ENCODE data around the gene TRO. TPM values are rescaled to one million over a fixed set of nuclear protein-coding genes. Genes with fewer than 3 reads are reported as not detected.

Gene TRO
- polyA plus RNA-seq, 1 donor from 2014 or later, result 361 TPM

DNA sequence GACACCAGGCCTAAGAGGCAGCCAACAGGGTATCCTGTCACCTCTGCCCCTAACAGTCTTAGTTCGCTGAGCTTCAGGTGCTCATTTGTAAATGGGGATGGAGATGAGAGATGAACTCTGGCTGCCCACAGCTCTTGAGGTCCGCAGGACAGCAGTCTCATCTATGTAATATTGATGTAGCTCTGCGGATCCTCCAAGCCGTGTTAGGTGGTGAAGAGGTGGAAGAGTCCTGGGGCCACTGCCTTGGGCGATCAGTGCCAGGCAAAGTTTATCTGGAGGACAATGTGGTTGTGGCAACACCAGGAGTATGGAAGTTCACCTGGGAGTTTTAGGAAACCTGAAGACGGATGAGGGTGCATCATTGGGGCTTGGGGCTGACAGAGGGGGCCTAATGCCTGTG, 13.4 kb downstream of the TRO start:
- Histone ChIP-seq H3K4me3 (ENCODE audit: low read length) (no peak overlapping the region), H3K27me3 (ENCODE audit: insufficient read depth, low read depth, low read length) (no peaks in the 10 kb centered on the region), H3F3A (ENCODE audit: insufficient read depth, low read length, poor library complexity, severe bottlenecking) (no peaks in the 10 kb centered on the region), H3K9me3 (ENCODE audit: low read length) (no peaks in the 10 kb centered on the region), H3K9ac (ENCODE audit: low read length) (no peak overlapping the region), H3K9me2 (ENCODE audit: insufficient read depth, low read length) (no peaks in the 10 kb centered on the region), H3K27ac (ENCODE audit: low read length) (no peak overlapping the region), H3K4me2 (ENCODE audit: low read length) (no peak overlapping the region), H2AFZ (ENCODE audit: low read depth, low read length) (no peak overlapping the region), H4K20me1 (ENCODE audit: insufficient read depth) (no peaks in the 10 kb centered on the region), H3K79me2 (replicated peaks; ENCODE audit: insufficient read depth, low read length) (no peaks in the 10 kb centered on the region), H3K36me3 (ENCODE audit: insufficient read depth, low read length) (no peaks in the 10 kb centered on the region)
- no peak for TF ChIP-seq EZH2 (IDR thresholded peaks at IDR 0.05; ENCODE audit: borderline replicate concordance, insufficient read depth, low read length, poor library complexity, severe bottlenecking)
- TF ChIP-seq MXI1 (conservative IDR thresholded peaks at IDR 0.05; ENCODE audit: poor library complexity, severe bottlenecking), result no peak
- TF ChIP-seq RAD21 (conservative IDR thresholded peaks at IDR 0.05), result no peak
- TF ChIP-seq TAF1 (IDR thresholded peaks at IDR 0.05; ENCODE audit: low read depth), result no peak
- TF ChIP-seq POLR2AphosphoS5 (IDR thresholded peaks at IDR 0.05), result no peak
- TF ChIP-seq SMC3 (conservative IDR thresholded peaks at IDR 0.05; ENCODE audit: poor library complexity), result no peak
- TF ChIP-seq EP300 (conservative IDR thresholded peaks at IDR 0.05; ENCODE audit: poor library complexity, severe bottlenecking), result no peak
- TF ChIP-seq, protein P1, sequence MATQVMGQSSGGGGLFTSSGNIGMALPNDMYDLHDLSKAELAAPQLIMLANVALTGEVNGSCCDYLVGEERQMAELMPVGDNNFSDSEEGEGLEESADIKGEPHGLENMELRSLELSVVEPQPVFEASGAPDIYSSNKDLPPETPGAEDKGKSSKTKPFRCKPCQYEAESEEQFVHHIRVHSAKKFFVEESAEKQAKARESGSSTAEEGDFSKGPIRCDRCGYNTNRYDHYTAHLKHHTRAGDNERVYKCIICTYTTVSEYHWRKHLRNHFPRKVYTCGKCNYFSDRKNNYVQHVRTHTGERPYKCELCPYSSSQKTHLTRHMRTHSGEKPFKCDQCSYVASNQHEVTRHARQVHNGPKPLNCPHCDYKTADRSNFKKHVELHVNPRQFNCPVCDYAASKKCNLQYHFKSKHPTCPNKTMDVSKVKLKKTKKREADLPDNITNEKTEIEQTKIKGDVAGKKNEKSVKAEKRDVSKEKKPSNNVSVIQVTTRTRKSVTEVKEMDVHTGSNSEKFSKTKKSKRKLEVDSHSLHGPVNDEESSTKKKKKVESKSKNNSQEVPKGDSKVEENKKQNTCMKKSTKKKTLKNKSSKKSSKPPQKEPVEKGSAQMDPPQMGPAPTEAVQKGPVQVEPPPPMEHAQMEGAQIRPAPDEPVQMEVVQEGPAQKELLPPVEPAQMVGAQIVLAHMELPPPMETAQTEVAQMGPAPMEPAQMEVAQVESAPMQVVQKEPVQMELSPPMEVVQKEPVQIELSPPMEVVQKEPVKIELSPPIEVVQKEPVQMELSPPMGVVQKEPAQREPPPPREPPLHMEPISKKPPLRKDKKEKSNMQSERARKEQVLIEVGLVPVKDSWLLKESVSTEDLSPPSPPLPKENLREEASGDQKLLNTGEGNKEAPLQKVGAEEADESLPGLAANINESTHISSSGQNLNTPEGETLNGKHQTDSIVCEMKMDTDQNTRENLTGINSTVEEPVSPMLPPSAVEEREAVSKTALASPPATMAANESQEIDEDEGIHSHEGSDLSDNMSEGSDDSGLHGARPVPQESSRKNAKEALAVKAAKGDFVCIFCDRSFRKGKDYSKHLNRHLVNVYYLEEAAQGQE (IDR thresholded peaks at IDR 0.05; ENCODE audit: borderline replicate concordance), result no peak
- TF ChIP-seq, protein P2, sequence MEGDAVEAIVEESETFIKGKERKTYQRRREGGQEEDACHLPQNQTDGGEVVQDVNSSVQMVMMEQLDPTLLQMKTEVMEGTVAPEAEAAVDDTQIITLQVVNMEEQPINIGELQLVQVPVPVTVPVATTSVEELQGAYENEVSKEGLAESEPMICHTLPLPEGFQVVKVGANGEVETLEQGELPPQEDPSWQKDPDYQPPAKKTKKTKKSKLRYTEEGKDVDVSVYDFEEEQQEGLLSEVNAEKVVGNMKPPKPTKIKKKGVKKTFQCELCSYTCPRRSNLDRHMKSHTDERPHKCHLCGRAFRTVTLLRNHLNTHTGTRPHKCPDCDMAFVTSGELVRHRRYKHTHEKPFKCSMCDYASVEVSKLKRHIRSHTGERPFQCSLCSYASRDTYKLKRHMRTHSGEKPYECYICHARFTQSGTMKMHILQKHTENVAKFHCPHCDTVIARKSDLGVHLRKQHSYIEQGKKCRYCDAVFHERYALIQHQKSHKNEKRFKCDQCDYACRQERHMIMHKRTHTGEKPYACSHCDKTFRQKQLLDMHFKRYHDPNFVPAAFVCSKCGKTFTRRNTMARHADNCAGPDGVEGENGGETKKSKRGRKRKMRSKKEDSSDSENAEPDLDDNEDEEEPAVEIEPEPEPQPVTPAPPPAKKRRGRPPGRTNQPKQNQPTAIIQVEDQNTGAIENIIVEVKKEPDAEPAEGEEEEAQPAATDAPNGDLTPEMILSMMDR (IDR thresholded peaks at IDR 0.05; ENCODE audit: poor library complexity, severe bottlenecking), result no peak

DNA sequence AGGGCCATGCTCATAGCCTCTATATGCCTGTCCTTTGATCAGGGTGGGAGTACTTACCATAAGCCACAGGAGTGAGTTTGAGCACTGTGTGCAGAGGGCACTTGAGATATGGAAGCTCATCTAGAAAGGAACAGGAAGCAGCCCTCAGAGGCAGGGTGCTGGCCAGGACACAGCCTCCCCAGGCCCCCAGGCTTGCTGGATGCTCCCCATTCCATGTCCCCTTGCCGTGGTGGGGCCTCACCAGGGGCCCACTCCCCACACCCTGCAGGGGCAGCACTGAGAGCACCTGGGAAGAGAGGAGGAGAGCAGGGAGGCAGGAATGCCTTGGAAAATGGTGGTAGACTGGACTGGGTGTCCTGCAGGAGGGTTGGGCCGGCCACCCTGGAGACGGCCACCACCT, 14.3 kb downstream of the TRO start:
- H3F3A ChIP-seq (ENCODE audit: insufficient read depth, low read length, poor library complexity, severe bottlenecking), result no peaks in the 10 kb centered on the region
- TF ChIP-seq EZH2 (IDR thresholded peaks at IDR 0.05; ENCODE audit: borderline replicate concordance, insufficient read depth, low read length, poor library complexity, severe bottlenecking) (no peak), POLR2AphosphoS5 (IDR thresholded peaks at IDR 0.05) (no peak), RAD21 (conservative IDR thresholded peaks at IDR 0.05) (no peak), MXI1 (conservative IDR thresholded peaks at IDR 0.05; ENCODE audit: poor library complexity, severe bottlenecking) (no peak), TAF1 (IDR thresholded peaks at IDR 0.05; ENCODE audit: low read depth) (no peak), SMC3 (conservative IDR thresholded peaks at IDR 0.05; ENCODE audit: poor library complexity) (no peak), EP300 (conservative IDR thresholded peaks at IDR 0.05; ENCODE audit: poor library complexity, severe bottlenecking) (no peak)
- TF ChIP-seq, protein P2 (IDR thresholded peaks at IDR 0.05; ENCODE audit: poor library complexity, severe bottlenecking), result no peak
- TF ChIP-seq, protein P1 (IDR thresholded peaks at IDR 0.05; ENCODE audit: borderline replicate concordance), result no peak
- H3K27ac ChIP-seq (ENCODE audit: low read length), result no peak overlapping the region
- H3K9me3 ChIP-seq (ENCODE audit: low read length), result no peaks in the 10 kb centered on the region
- no peaks in the 10 kb centered on the region for H3K27me3 ChIP-seq (ENCODE audit: insufficient read depth, low read depth, low read length)
- H3K9me2 ChIP-seq (ENCODE audit: insufficient read depth, low read length), result no peaks in the 10 kb centered on the region
- no peak overlapping the region for H3K9ac ChIP-seq (ENCODE audit: low read length)
- H3K4me3 ChIP-seq (ENCODE audit: low read length), result no peak overlapping the region
- H3K4me2 ChIP-seq (ENCODE audit: low read length), result no peak overlapping the region
- H3K79me2 ChIP-seq (replicated peaks; ENCODE audit: insufficient read depth, low read length), result no peaks in the 10 kb centered on the region
- H3K36me3 ChIP-seq (ENCODE audit: insufficient read depth, low read length), result no peaks in the 10 kb centered on the region
- no peak overlapping the region for H2AFZ ChIP-seq (ENCODE audit: low read depth, low read length)
- H4K20me1 ChIP-seq (ENCODE audit: insufficient read depth), result no peaks in the 10 kb centered on the region

All from neural cell (in vitro differentiated cells).